Measurements from ENCODE around the gene VWA8.

GRCh38 chr13:41938918-41939317 is 22.0 kb downstream of the VWA8 start:
- TF ChIP-seq, protein P1, sequence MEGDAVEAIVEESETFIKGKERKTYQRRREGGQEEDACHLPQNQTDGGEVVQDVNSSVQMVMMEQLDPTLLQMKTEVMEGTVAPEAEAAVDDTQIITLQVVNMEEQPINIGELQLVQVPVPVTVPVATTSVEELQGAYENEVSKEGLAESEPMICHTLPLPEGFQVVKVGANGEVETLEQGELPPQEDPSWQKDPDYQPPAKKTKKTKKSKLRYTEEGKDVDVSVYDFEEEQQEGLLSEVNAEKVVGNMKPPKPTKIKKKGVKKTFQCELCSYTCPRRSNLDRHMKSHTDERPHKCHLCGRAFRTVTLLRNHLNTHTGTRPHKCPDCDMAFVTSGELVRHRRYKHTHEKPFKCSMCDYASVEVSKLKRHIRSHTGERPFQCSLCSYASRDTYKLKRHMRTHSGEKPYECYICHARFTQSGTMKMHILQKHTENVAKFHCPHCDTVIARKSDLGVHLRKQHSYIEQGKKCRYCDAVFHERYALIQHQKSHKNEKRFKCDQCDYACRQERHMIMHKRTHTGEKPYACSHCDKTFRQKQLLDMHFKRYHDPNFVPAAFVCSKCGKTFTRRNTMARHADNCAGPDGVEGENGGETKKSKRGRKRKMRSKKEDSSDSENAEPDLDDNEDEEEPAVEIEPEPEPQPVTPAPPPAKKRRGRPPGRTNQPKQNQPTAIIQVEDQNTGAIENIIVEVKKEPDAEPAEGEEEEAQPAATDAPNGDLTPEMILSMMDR (IDR thresholded peaks at IDR 0.05; ENCODE audit: low read depth, low read length, poor library complexity, severe bottlenecking), result no peak
- TF ChIP-seq EZH2phosphoT487 (IDR thresholded peaks at IDR 0.05; ENCODE audit: borderline replicate concordance, low read length), result no peak
